Astrocyte (in vitro differentiated cells and primary cell): Measurements from ENCODE around the gene SYT14.

ENCODE experiments used
- EZH2 ChIP-seq: IDR thresholded peaks from 2 replicates; pipeline ENCODE4 v1.6.1; 2012; ENCODE audit warnings: mild to moderate bottlenecking, low read length, inconsistent platforms; ENCODE audit not compliant: insufficient read depth
- TF ChIP-seq, protein P1 (sequence below): IDR thresholded peaks from 2 replicates; pipeline ENCODE4 v1.5.1; 2011; ENCODE audit warnings: low read depth, mild to moderate bottlenecking, inconsistent platforms, low read length, moderate library complexity; ENCODE audit not compliant: insufficient read depth

DNA sequence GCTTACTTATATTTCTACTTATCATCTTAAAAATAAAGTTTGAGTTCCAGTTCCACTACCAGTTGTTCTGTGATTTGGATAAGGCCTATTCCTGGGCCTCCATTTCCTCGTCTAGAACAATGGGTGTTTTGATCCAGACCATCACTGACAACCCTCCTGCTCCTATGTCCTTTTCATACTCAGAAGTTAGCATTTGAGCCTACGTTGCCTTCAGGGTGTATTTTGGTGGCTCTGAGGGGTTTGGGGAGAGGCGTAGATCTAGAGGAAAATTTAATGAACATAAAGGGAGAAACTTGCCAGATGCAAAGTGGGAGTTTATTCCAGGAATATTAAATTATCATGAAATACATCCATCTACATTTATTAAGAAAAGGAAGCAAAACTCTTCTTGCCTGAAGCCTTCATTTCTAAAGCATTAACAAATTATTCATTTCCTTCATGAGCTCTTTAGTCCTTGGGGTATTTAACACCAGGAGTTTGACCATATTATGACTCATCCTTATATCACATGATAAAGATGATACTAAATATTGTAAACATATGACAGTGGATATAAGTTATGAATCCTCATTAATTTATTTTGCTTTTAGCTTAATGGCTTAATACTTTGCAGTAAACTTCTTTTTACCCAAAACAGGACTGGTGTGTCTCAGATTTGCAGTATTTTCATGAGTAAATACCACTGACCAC, 47.2 kb upstream of the SYT14 start:
- TF ChIP-seq, protein P1, sequence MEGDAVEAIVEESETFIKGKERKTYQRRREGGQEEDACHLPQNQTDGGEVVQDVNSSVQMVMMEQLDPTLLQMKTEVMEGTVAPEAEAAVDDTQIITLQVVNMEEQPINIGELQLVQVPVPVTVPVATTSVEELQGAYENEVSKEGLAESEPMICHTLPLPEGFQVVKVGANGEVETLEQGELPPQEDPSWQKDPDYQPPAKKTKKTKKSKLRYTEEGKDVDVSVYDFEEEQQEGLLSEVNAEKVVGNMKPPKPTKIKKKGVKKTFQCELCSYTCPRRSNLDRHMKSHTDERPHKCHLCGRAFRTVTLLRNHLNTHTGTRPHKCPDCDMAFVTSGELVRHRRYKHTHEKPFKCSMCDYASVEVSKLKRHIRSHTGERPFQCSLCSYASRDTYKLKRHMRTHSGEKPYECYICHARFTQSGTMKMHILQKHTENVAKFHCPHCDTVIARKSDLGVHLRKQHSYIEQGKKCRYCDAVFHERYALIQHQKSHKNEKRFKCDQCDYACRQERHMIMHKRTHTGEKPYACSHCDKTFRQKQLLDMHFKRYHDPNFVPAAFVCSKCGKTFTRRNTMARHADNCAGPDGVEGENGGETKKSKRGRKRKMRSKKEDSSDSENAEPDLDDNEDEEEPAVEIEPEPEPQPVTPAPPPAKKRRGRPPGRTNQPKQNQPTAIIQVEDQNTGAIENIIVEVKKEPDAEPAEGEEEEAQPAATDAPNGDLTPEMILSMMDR = no peak
- no peak for TF ChIP-seq EZH2
